Hematopoietic multipotent progenitor cell (in vitro differentiated cells): Measurements from ENCODE around the gene PGP. TPM values are rescaled to one million over a fixed set of nuclear protein-coding genes. Genes with fewer than 3 reads are reported as not detected.

ENCODE experiments used
- DNase-seq, 3 donors: peaks; one replicate each; pipeline ENCODE4 v3.0.0-alpha.2; 2011 to 2015; ENCODE audit warnings: low read depth in 2 of 3, low spot score in 2 of 3
- total RNA-seq: library from RNA; depleted of rRNA; stranded (reverse); fragments of >200 nt; gene quantifications from one replicate; pipeline ENCODE4 v1.2.3, GENCODE V29; 2012

PGP gene
- total RNA-seq, 1 donor = 12.9 TPM

DNA sequence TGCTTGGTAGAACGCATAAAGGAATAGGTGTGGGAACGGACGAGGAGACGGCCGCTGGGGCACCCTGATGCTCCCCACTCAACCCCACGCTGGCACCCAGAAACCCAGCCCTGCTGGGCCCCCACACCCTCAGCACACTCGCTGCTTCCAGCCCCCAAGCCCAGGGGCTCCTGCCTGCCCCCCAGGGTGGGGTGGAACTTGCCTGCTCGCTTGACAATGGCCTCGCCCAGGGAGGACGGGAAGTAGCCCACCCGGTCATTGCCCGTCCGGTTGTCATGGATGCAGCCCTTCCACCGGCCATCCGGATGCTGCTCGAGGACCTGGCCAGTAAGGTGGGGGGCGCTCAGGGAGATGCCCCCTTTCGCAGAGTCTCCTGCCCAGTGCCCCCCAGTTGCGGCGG, 28.1 kb downstream of the PGP start:
- no peak for DNase-seq

DNA sequence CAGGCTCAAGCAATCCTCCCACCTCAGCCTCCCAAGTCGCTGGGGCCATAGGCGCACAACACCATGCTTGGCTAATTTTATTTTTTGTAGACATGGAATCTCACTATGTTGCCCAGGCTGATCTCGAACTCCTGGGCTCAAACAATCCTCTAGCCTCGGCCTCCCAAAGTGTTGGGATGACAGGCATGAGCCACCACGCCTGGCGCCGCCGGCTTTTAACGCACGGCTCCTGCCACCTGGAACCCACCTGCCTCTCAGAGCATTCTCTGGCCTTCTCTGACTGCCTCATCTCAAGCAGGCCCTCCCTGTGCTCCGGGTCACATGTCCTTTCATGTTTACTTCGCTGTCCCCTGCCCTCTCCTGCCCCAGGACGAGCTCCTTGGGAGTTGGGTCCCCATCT, 28.6 kb downstream of the PGP start:
- no peak for DNase-seq

DNA sequence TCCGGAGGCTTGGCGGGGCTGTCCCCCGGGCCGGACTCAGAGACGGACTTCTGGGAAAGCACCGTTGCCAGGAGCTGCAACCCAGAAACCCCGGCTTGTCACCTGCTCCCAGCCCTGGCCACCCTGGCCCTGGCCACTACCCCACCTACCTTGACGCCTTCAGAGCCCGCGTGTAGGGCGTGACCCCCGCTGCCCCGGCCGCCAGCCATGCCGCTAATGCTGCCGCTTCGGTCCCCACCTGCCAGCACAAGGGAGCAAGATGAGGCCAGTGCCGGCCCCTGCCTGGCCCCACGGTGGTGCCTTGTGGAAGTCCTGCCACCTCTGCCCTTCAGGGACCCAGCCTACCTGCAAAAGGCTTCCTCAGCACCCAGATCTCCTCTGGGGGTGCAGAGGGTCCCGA, 29.7 kb downstream of the PGP start:
- DNase-seq = no peak

DNA sequence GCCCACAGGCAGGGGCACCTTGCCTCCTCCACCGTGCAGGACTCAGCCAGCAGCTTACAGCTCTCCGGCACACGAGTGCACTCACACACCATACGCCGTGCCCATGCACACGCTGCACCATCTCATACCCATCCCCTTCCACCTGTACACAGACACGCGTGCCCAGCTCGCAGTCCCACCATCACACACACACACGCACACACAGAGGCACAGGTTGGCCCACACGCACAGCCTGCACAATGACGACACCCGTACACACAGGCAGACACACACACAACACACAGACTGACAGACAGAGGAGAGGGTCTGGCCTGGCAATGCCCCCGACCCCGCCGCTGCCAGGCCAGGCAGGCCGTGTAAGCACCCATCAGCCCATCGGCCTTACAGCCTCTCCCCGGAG, 30.3 kb downstream of the PGP start:
- DNase-seq = no peak

DNA sequence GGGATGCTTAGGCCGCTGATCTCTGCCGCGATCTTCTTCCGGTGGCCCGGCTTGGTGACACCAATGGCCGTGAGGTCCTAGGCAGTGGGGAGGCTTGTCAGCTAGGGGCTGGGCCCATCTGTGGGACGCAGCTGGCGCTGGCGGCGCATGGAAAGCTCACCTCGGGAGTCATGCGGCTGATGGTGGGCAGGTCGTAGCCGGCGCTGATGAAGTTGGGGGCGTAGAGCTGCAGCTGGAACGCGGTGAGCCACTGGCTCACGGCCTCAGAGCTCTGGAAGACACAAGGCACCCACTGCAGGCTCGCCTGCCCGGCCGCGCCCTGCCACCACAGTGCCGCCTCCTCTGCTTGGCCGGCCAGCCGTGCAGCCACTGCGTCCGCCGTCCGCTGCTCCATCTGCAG, 31.0 kb downstream of the PGP start:
- DNase-seq = no peak

DNA sequence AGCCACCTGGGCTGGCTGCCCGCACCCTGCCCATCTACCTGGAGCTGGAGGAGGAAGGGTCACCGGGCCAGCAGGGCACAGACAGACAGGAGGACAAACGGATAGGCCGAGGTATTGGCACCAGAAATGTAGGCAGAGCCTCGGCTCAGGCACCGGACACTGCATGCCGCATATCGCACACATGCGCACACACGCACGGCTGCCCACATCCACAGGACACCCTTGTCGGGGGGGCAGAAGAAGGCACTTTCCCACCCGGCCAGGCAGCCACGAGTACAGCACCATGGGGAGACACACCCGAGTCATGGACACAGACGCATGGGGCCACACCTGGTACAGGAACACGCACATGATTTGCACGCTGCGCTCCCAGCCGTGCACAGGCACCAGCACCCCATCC, 32.7 kb downstream of the PGP start:
- no peak for DNase-seq

DNA sequence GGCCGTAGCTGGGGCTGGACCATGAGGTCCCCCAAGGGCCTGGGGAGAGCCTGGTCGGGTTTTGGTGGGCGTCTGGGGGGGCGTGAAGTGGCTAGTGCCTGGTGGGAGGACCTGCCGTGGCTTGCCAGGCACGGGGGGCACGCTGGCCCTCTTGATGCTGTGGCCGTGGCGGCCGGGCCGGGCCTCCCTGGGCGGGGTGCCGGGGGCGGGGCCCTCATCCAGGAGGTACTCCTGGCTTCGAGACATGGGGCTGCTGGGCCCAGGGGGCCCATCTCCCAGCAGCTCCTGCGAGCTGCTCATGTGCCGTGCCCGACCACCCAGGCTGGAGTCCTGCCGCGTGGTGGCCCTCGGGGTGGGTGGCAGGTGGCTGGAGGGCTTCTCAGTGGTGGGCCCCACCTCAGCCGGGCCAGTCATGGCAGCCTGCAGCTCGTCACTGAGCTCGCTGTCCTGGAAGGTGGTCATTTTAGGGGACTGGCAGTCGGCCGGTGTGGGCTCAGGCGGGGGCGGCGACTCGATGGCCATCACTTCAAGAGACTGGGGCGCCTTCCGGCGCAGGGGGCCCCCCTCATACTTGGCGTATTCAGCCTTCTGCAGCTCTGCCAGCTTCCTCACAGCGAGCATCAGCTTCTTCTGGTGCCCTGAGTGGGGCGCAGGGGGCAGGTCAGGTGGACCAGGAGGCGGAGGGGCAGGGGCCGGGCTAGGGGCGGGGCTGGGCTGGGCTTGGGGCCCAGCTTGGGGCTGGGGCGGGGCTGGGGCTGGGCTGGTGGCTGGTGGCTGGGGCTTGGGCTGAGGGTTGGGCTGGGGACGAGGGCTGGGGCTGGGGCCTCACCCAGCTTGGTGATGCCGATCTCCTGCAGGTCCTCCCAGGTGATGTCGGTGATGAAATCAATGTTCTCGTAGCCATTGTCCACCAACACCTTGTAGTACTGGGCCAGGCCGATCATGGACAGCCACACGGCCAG, 33.4 kb downstream of the PGP start:
- no peak for DNase-seq

DNA sequence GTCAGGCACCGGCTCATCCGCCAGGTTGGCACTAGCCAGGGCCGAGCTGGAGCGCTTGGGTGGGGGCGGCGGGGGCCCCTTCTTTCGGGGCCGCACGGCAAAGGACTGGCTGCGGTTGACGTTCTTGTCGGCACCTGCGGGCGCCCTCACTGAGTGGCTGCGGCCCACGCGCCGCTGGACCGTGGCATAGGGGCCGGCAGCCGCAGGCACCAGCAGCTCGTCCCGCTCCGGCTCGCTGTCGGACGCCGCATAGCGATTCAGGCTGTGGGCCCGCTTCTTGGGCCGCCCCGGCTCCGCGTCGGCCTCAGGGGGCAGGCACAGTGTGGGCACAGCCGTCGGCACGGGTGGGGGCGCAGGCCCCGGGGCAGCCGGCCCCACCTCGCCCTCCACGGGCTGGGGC, 34.2 kb downstream of the PGP start:
- no peak for DNase-seq

DNA sequence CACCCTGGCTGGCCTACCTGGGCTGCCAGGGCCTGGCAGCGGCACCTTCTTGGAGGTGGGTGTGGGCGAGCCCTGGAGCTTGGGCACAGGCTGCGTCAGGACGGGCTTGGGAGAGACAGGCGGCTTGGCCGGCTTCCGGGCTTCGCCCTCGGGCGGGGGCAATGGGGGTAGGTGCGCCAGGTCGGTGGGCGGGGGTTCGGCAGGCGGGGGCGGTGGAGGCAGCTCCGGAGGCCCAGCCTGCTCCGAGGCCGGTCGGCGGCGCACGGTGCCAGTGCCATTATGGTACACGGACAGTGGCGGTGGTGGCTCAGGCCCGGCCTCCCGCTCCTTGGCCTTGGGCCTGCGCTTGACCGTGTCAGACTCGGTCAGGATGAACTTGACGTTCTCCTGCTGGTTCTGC, 35.1 kb downstream of the PGP start:
- no peak for DNase-seq

DNA sequence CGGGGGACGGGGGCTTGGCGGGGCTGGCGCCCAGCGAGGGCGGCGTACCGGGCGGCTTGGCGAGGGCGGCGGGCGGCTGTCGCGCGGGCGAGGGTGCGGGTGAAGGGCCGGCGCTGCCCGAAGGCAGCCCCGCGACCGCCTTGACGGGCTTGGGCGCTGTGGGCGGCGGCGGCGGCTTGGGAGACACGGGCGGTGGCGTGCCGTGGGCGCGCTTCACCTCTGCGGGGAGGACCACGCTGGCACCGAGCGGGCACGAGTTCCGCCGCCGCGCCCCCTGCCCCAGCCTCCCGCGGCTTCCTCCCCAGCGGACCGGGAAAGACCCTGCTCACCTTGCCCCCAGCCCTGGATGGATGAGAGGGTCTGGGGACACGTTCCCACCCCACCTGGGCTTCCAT, 35.5 kb downstream of the PGP start:
- no peak for DNase-seq

DNA sequence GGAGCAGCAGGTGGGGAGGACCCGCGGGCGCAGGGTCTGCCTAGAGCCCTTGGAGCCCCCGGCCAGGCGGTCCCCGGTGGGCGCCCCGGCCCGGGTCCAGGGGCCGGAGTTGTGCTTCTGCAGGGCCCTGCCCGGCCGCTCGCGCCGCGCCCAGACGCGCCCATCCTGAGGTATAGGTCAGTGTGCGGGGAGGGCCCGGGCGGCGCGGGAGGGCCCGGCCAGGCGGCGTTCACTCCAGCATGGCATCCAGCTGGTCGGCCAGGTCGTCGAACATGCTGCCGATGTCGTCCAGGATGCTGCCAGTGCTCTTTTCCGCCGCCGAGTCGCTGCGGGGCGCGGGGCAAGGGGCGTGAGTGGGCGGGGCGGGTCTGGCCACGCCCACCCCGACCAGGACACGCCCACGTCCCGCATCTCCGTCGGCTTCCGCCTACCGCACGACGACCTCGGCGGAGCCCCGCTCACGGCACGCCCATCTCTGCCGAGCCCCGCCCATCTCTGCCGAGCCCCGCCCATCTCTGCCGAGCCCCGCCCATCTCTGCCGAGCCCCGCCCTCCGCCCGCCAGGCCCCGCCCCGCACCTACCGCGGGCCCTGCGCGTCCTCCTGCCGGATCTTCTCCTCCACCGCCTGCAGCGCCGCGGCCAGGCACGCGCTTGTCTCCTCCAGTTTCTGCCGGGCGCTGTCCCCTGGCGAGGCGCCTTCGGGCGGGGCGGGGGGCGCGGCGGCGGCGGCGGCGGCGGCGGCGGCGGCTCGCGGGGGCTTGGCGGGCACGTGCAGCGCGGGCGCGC, 36.1 kb downstream of the PGP start:
- DNase-seq = peak in 2 of 3 donors; percentile 52 to 58

DNA sequence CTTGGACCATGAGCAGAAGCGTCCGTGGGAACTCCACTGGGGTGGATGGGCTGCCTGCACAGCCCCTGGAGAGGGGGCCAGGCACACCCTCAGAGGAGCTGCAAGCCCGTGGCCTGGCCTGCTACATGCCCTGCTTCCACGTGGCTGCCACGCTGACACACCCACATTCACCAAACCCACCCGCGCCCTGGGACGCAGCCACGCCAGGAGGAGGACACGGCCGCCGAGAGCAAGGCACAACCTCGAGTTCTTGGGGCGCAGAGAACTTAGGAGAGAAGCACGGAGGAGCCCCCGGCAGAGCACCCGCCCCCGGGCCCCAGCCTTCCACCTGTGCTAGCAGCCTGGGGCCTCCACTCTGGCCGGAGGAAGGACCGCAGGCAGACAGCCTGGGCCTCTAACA, 37.1 kb downstream of the PGP start:
- DNase-seq = no peak

DNA sequence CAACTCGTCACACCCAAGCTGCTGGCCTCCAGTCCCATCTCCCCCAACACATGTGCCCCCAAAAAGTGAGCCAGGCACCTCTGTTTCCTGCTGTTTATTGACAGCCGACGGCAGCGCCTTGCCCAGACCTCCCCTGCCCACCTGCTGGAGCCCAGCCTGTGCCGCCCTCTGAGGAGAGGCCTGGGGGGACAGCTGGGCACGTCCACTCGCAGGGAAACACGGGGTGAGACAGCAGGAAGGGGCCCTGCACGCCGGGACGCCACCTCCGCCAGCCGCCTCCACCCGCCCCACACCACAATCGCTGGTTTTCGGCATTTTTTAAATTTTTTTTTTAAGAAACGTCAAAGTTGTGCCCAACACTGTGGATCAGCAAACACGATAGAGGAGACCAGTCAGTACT, 37.5 kb downstream of the PGP start:
- DNase-seq = no peak

DNA sequence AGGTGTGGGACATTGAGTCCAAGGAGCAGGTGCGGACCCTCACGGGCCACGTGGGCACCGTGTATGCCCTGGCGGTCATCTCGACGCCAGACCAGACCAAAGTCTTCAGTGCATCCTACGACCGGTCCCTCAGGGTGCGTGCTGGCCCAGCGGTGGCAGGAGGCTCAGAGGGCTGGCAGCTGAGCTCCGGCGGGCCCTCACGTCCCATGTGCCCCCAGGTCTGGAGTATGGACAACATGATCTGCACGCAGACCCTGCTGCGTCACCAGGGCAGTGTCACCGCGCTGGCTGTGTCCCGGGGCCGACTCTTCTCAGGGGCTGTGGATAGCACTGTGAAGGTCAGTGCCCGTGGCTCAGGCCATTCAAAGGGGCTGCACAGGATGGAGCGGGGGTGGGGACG, 38.6 kb downstream of the PGP start:
- no peak for DNase-seq

DNA sequence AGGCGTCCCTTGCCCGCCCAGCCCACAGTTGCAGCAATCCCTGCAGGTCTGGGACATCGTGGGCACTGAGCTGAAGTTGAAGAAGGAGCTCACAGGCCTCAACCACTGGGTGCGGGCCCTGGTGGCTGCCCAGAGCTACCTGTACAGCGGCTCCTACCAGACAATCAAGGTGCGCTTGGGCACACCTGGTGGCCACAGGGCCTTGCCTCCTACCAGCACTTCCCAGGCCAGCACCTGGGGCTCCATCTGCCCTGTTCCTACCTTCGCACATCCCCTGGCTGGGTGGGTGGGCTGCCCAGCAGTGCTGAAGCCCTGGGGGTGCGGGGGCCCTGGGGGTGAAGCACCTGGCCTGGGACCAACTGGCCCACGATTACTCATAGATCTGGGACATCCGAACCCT, 39.2 kb downstream of the PGP start:
- no peak for DNase-seq

DNA sequence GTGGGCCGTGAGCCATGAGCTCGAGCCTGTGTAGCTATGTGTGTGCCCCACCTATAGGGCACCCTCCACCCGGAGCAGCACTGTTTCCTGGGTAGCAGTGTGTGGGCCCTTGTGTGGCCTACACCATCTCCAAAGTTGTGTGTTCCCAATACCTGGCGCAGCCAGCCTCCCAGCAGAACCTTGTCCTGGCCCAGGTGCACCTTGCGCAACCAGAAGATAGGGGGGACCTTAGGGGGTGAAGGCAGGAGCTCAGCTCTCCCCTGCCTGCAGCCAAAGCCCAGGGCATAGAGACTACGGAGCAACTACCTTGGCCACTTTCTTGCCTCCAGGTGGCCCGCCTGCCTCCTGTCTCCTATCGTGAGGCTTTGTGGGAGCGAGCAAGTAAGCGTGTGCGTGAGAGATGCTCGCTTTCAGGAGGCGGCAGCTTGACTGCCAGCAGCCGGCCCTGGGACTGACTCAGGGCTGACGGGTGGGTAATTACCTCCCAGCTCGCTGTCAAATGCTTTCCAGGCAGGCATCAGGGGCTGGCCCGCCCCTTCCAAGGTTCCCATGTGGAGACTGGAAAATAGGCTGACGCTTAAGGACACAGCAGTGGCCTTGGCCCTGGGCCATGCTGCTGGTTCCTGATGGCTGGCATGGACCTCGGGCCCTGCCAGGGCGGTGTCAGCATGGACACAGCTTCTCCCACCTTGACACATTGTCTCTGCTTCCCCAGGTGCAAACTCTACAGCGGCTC, 40.1 kb downstream of the PGP start:
- DNase-seq = no peak

DNA sequence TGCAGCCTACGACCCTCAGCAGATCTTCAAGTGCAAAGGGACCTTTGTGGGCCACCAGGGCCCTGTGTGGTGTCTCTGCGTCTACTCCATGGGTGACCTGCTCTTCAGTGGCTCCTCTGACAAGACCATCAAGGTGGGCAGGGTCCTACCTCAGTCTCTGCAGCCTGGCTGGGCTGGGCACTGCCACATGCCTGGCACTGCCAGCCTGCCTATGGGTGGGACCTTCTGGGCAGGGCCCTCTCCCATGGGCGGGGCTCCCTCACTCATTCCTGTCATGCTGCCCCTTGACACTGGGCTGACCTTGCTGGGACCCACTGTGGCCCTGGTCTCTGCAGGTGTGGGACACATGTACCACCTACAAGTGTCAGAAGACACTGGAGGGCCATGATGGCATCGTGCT, 40.7 kb downstream of the PGP start:
- no peak for DNase-seq

DNA sequence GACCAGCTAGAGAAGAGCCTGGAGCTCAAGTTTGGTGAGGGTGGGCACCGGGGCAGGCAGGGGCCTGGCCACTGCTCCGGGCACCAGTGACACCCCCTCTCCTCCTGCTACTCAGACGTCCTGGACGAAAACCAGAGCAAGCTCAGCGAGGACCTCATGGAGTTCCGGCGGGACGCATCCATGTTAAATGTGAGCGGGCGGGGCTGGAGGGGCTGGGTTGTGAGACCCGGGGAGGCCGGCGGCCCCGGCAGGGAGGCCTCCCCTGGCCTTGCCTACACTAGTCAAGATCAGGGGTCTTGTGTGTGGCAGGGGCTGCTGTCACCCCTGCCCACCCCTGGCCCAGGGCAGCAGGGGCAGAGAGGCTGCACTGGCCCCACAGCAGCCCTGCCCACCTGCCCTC, 41.3 kb downstream of the PGP start:
- no peak for DNase-seq

DNA sequence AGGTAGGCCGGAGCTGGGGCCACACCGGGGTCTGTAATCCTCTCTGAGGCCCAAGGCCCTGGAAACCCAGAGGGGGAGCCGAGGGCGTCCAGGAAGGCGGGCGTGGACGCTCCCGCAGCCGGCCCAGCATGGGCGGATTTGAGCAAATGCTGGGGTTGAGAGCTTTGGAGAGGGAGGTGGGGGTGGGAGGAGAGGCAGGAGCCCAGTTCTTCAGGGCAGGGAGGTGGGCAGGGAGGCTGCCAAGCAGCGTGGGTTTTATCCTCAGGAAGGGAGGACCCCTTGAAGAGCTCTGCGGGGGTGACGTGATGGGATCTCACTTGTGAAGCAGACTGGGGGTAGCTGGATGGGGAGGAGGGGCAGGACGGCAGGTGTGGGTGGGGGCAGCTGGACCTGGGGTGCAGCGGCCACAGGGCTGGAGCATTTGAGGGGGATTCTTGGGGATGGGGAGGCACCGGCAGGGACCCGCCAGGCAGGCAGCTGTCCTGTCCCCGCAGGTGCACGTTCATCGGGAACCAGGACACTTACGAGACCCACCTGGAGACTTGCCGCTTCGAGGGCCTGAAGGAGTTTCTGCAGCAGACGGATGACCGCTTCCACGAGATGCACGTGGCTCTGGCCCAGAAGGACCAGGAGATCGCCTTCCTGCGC, 41.8 kb downstream of the PGP start:
- DNase-seq = no peak

DNA sequence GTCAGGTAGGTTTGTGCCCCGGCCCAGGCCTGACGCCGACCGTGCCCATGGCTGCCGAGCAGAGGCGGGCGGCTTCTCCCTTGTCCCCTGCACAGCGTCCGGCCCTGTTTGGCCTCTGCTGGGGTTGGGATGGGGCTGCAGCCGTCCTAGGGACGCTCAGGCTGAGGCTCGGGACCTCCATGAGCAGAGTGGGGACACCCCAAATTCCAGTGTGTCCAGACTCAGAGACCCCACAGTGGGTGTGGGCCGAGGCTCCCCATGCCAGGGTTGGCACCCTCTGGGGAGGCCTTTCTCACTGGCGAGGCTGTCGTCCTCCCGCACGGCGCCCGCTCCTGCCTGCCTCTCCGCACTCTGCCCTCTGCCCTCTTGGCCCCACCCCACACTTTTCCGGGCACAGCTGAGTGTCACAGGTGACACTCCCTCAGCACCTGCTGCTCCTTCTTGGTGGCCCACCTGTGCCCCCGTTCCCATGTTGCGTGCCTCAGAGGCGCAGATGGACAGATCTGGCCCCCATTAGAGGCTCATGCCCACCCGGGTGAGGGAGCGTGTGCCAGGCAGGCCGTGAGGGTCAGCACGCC, 43.0 kb downstream of the PGP start:
- DNase-seq = no peak
